BE2C (cell line): ENCODE measurements around the gene DNAJB12.
"Not testable (repeated sequence)": the region's sequence is repeated elsewhere in the genome, so short reads cannot be mapped to it uniquely, and the experiment has no call there.

ENCODE experiments used
- DNase-seq: peaks from one replicate; pipeline ENCODE4 v3.0.0-alpha.2; 2020
- H3K27me3 ChIP-seq: fragments of 250-450 bp; sonication (Bioruptor Pico); 2 replicates; pipeline ENCODE4 v1.5.1; 2020; ENCODE audit warnings: mild to moderate bottlenecking
- H3K36me3 ChIP-seq: fragments of 250-450 bp; sonication (Bioruptor Pico); 2 replicates; pipeline ENCODE4 v1.5.1; 2020; ENCODE audit warnings: mild to moderate bottlenecking
- H3K4me1 ChIP-seq: fragments of 250-450 bp; sonication (Bioruptor Pico); 2 replicates; pipeline ENCODE4 v1.5.1; 2020
- H3K4me3 ChIP-seq: 2 replicates; pipeline ENCODE4 v1.5.1; 2011; ENCODE audit warnings: low read depth, low read length
- H3K9me3 ChIP-seq: fragments of 250-450 bp; sonication (Bioruptor Pico); 2 replicates; pipeline ENCODE4 v1.5.1; 2020
- CTCF ChIP-seq: IDR thresholded peaks from 2 replicates; pipeline ENCODE4 v1.5.1; 2012; ENCODE audit warnings: mild to moderate bottlenecking, low read depth, low read length

DNAJB12 gene

GRCh38 chr10:72330069-72330426, 24.7 kb downstream of the DNAJB12 start:
- no peak overlapping the region for H3K4me3 ChIP-seq
- H3K4me1 ChIP-seq = peaks cover 62% of the 10 kb centered on the region
- no peak for DNase-seq
- peaks cover 8% of the 10 kb centered on the region for H3K36me3 ChIP-seq
- no peaks in the 10 kb centered on the region for H3K27me3 ChIP-seq
- H3K9me3 ChIP-seq = no peaks in the 10 kb centered on the region
- no peak for TF ChIP-seq CTCF

GRCh38 chr10:72329290-72330068, 25.2 kb downstream of the DNAJB12 start:
- Histone ChIP-seq H3K36me3 (peaks cover 8% of the 10 kb centered on the region), H3K4me3 (no peak overlapping the region), H3K9me3 (no peaks in the 10 kb centered on the region), H3K4me1 (peaks cover 60% of the 10 kb centered on the region), H3K27me3 (no peaks in the 10 kb centered on the region)
- TF ChIP-seq CTCF = no peak
- DNase-seq = peak; percentile 71

DNA sequence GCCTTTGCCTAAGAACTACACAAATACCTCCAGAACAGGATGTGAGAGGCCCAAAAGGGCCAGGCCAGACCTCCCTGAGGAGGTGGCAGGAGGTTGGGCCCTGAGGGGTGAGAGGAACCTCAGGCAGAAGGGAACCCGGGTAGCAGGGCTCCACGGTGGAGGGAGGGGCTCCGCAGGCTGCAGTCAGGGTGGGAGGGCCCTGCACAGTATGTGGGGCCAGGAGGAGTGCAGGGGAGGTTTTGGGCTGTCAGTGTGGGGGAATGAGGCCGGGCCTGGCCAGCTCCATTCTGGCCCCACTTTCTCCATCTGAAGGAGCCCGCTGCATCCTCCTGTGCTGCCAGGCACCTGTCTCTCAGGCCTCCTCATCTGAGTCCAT, 25.9 kb downstream of the DNAJB12 start:
- peaks cover 8% of the 10 kb centered on the region for H3K36me3 ChIP-seq
- H3K9me3 ChIP-seq = no peaks in the 10 kb centered on the region
- H3K4me1 ChIP-seq = peaks cover 56% of the 10 kb centered on the region
- no peak for DNase-seq
- H3K27me3 ChIP-seq = no peaks in the 10 kb centered on the region
- no peak overlapping the region for H3K4me3 ChIP-seq
- TF ChIP-seq CTCF = no peak

- Histone ChIP-seq H3K4me3 (no peak overlapping the region), H3K4me1 (peaks cover 50% of the 10 kb centered on the region), H3K27me3 (no peaks in the 10 kb centered on the region), H3K9me3 (no peaks in the 10 kb centered on the region), H3K36me3 (peaks cover 2% of the 10 kb centered on the region)
- DNase-seq = peak; percentile 81
- peak; percentile 70 for TF ChIP-seq CTCF
Observed at GRCh38 chr10:72328045-72328828, 26.5 kb downstream of the DNAJB12 start.

DNA sequence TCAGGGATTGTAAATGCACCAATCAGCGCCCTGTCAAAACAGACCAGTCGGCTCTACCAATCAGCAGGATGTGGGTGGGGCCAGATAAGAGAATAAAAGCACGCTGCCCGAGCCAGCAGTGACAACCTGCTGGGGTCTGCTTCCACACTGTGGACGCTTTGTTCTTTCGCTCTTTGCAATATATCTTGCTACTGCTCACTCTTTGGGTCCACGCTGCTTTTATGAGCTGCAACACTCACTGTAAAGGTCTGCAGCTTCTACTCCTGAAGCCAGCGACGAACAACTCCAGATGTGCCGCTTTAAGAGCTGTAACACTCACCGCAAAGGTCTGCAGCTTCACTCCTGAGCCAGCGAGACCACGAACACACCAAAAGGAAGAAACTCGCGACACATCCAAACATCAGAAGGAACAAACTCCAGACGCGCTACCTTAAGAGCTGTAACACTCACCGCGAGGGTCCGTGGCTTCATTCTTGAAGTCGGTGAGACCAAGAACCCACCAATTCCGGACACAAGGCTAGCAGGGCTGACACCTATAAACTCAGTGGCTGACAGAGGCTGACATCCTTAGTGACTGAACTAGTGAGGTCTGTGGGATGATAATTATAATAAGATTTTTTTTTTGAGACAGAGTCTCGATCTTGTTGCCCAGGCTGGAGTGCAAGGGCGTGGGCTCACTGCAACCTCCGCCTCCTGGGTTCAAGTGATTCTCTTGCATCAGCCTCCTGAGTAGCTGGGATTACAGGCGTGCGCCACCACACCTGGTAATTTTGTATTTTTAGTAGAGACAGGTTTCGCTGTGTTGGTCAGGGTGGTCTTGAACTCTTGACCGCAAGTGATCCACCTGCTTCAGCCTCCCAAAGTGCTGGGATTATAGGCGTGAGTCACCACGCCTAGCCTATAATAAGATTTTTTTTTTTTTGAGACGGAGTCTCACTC, 27.8 kb downstream of the DNAJB12 start:
- DNase-seq = not testable (repeated sequence)
- peaks cover 51% of the 10 kb centered on the region for H3K4me1 ChIP-seq

DNA sequence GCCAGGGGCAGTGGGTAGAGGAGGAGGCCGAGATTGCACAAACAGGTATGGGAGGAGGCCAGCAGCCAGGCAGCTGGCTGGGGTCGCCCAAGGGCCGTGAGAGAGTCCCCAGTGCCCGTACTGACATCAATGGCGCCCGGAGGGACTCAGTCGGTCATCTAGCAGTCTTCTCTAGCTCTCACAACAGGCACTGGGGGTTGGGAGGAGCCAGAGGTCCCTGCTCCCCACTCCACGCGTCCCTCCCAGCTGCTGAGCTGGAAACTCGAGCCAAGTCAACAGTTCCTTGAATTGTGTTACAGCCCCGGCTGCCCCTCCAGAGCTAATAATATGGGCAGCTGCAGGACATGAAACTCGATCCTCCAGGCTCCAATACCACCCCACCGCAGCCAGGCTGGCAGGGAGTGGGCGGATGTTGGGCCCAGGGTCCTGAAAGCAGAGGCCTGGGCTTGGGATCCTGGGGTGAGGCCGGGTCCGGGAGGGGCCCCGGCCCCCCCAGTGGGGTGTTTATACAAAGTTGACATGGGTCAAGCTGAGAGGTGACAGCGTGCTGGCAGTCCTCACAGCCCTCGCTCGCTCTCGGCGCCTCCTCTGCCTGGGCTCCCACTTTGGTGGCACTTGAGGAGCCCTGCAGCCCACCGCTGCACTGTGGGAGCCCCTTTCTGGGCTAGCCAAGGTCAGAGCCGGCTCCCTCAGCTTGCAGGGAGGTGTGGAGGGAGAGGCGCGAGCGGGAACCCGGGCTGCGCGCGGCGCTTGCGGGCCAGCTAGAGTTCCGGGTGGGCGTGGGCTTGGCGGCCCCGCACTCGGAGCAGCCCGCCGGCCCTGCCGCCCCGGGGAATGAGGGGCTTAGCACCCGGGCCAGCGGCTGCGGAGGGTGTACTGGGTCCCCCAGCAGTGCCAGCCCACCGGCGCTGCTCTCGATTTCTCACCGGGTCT, 29.2 kb downstream of the DNAJB12 start:
- peaks cover 48% of the 10 kb centered on the region for H3K4me1 ChIP-seq
- DNase-seq = peak; percentile 69

More for the DNA sequence above, 27.8 kb downstream of the DNAJB12 start:
- not testable (repeated sequence) for H3K36me3 ChIP-seq, H3K4me3 ChIP-seq, H3K9me3 ChIP-seq, H3K27me3 ChIP-seq

More for the DNA sequence above, 29.2 kb downstream of the DNAJB12 start:
- not testable (repeated sequence) for H3K27me3 ChIP-seq, H3K4me3 ChIP-seq, H3K36me3 ChIP-seq, H3K9me3 ChIP-seq
